HCT116 (cell line): ENCODE measurements around the gene CCDC40. TPM values are rescaled to one million over a fixed set of nuclear protein-coding genes. Genes with fewer than 3 reads are reported as not detected.

Experiments
- ATAC-seq: fragments of 200-7000 bp; cut with Tn5 transposase; 2 replicates; pipeline ENCODE4 v1.9.1; 2020; ENCODE audit warnings: mild to moderate bottlenecking, moderate library complexity
- BruUV-seq: library from RNA; stranded (reverse); fragments of 400-500 nt; replicated peaks from 2 replicates; lab custom pipeline; 2021; lab: Mats Ljungman, UMichigan
- CTCF ChIA-PET: fragments of 300-600 bp; sonication (Branson Sonifier 250); formaldehyde crosslinking; loops from one replicate; lab custom pipeline; 2021; ENCODE audit warnings: antibody characterized with exemption; lab: Charles Lee
- POLR2A ChIA-PET: fragments of 300-600, 350-600 bp; sonication (Branson Sonifier 250); formaldehyde crosslinking; loops from one replicate; lab custom pipeline; 2021; ENCODE audit warnings: antibody characterized with exemption; lab: Charles Lee
- RAD21 ChIA-PET, 2 experiments: fragments of 300-600 bp; sonication (Branson Sonifier 250); formaldehyde crosslinking; loops; one replicate each; lab custom pipeline; 2023; ENCODE audit warnings: low total read pairs in 2 of 2; ENCODE audit not compliant: uncharacterized antibody in 2 of 2, unreplicated experiment in 2 of 2, low non-redundant PET in 1 of 2; lab: Charles Lee
- DNase-seq: peaks from one replicate; pipeline ENCODE4 v3.0.0-alpha.2; 2010; ENCODE audit warnings: low read depth, low spot score
- H2AFZ ChIP-seq: fragments of 200-600 bp; shearing (Covaris generic), sonication (generic); 2 replicates; pipeline ENCODE4 v1.6.1; 2017; ENCODE audit warnings: low read depth, mixed run types, mixed read lengths, antibody characterized with exemption, low read length; ENCODE audit not compliant: poor library complexity, severe bottlenecking
- H3K27ac ChIP-seq: 2 replicates; pipeline ENCODE4 v1.5.1; 2012; ENCODE audit warnings: low read depth, low read length
- H3K27me3 ChIP-seq: fragments of 200-600 bp; sonication (generic); 2 replicates; pipeline ENCODE4 v1.6.1; 2016; ENCODE audit warnings: mixed run types, low read length, mixed read lengths; ENCODE audit not compliant: insufficient read depth
- H3K36me3 ChIP-seq, 2 experiments: fragments of 200-500 bp in 1 of 2; fragments of 200-600 bp in 1 of 2; sonication (Bioruptor generic) in 1 of 2; sonication (generic) in 1 of 2; 2 replicates each; pipeline versions ENCODE4 v1.5.1 to v1.6.1; 2014 to 2016; ENCODE audit warnings: low read length in 2 of 2, inconsistent platforms in 1 of 2, mixed read lengths in 1 of 2, mixed run types in 1 of 2; ENCODE audit not compliant: insufficient read depth in 2 of 2, control insufficient read depth in 1 of 2
- H3K4me1 ChIP-seq, 2 experiments: fragments of 200-600 bp in 1 of 2; sonication (generic) in 1 of 2; 2 replicates each; pipeline versions ENCODE4 v1.5.1 to v1.6.1; 2012 to 2017; ENCODE audit warnings: low read length in 2 of 2, inconsistent platforms in 1 of 2, mild to moderate bottlenecking in 1 of 2, mixed read lengths in 1 of 2, mixed run types in 1 of 2, moderate library complexity in 1 of 2; ENCODE audit not compliant: insufficient read depth in 2 of 2, control insufficient read depth in 1 of 2
- H3K4me2 ChIP-seq: fragments of 200-600 bp; sonication (generic); 2 replicates; pipeline ENCODE4 v1.6.1; 2017; ENCODE audit warnings: mixed run types, low read length, mixed read lengths
- H3K4me3 ChIP-seq, 2 experiments: fragments of 200-600 bp in 1 of 2; sonication (generic) in 1 of 2; replicated peaks in 1 of 2; 2 replicates each; pipeline ENCODE4 v1.5.1; 2011 to 2016; ENCODE audit warnings: low read length in 2 of 2, control low read depth in 1 of 2, low read depth in 1 of 2, mild to moderate bottlenecking in 1 of 2, mixed read lengths in 1 of 2, mixed run types in 1 of 2
- H3K79me2 ChIP-seq: fragments of 200-600 bp; sonication (generic); 2 replicates; pipeline ENCODE4 v1.6.1; 2017; ENCODE audit warnings: mild to moderate bottlenecking, mixed run types, low read length, moderate library complexity, mixed read lengths; ENCODE audit not compliant: insufficient read depth
- H3K9ac ChIP-seq: fragments of 200-600 bp; sonication (generic); 2 replicates; pipeline ENCODE4 v1.6.1; 2016; ENCODE audit warnings: low read length, mixed read lengths
- H3K9me2 ChIP-seq: fragments of 200-600 bp; sonication (generic), shearing (Covaris generic); 2 replicates; pipeline ENCODE4 v1.6.1; 2017; ENCODE audit warnings: mixed run types, mild to moderate bottlenecking, moderate library complexity; ENCODE audit not compliant: insufficient read depth
- H3K9me3 ChIP-seq, 2 experiments: fragments of 200-500 bp in 1 of 2; fragments of 200-600 bp in 1 of 2; sonication (Bioruptor generic) in 1 of 2; sonication (generic) in 1 of 2; 2 replicates each; pipeline ENCODE4 v1.6.1; 2014 to 2017; ENCODE audit warnings: low read length in 2 of 2, mixed read lengths in 2 of 2, inconsistent platforms in 1 of 2, low read depth in 1 of 2, mild to moderate bottlenecking in 1 of 2, mixed run types in 1 of 2, moderate library complexity in 1 of 2; ENCODE audit not compliant: control insufficient read depth in 1 of 2, insufficient read depth in 1 of 2
- H4K20me1 ChIP-seq: fragments of 200-600 bp; sonication (generic), shearing (Covaris generic); 2 replicates; pipeline ENCODE4 v1.6.1; 2017; ENCODE audit warnings: mixed run types, mild to moderate bottlenecking, moderate library complexity; ENCODE audit not compliant: insufficient read depth
- CEBPB ChIP-seq: IDR thresholded peaks from 2 replicates; pipeline ENCODE4 v1.6.1; 2012; ENCODE audit warnings: low read depth
- CTCF ChIP-seq, 3 experiments: fragments of 200-600 bp in 1 of 3; sonication (generic) in 1 of 3; IDR thresholded peaks in 2 of 3; conservative IDR thresholded peaks in 1 of 3; 2 replicates each; pipeline ENCODE4 v1.5.1; 2012 to 2017; ENCODE audit warnings: low read depth in 2 of 3, low read length in 2 of 3, antibody characterized with exemption in 1 of 3, borderline replicate concordance in 1 of 3, control low read depth in 1 of 3, mild to moderate bottlenecking in 1 of 3, mixed read lengths in 1 of 3, mixed run types in 1 of 3, moderate library complexity in 1 of 3; ENCODE audit not compliant: insufficient read depth in 1 of 3
- EZH2 ChIP-seq: fragments of 200-600 bp; sonication (generic); IDR thresholded peaks from 2 replicates; pipeline ENCODE4 v1.6.1; 2017; ENCODE audit warnings: antibody characterized with exemption, mixed run types
- EZH2phosphoT487 ChIP-seq: fragments of 200-600 bp; IDR thresholded peaks from 2 replicates; pipeline ENCODE4 v1.6.1; 2018; ENCODE audit warnings: antibody characterized with exemption, borderline replicate concordance
- FOSL1 ChIP-seq: IDR thresholded peaks from 2 replicates; pipeline ENCODE4 v1.6.1; 2012; ENCODE audit warnings: low read depth
- MAX ChIP-seq: IDR thresholded peaks from 2 replicates; pipeline ENCODE4 v1.6.1; 2012
- POLR2A ChIP-seq: IDR thresholded peaks from 2 replicates; pipeline ENCODE4 v1.7.0; 2011; ENCODE audit warnings: borderline replicate concordance; ENCODE audit not compliant: insufficient read depth, insufficient read length; ENCODE audit errors: extremely low read depth
- POLR2AphosphoS5 ChIP-seq: IDR thresholded peaks from 2 replicates; pipeline ENCODE4 v1.6.1; 2011; ENCODE audit warnings: mild to moderate bottlenecking, low read depth, low read length, moderate library complexity
- RAD21 ChIP-seq: IDR thresholded peaks from 2 replicates; pipeline ENCODE4 v1.6.1; 2012; ENCODE audit warnings: low read depth, mild to moderate bottlenecking
- SIN3A ChIP-seq: IDR thresholded peaks from 2 replicates; pipeline ENCODE4 v1.6.1; 2012; ENCODE audit warnings: low read depth
- SP1 ChIP-seq: IDR thresholded peaks from 2 replicates; pipeline ENCODE4 v1.6.1; 2012; ENCODE audit warnings: low read depth
- SRF ChIP-seq: IDR thresholded peaks from 2 replicates; pipeline ENCODE4 v1.6.1; 2012; ENCODE audit warnings: low read depth
- TCF7L2 ChIP-seq: IDR thresholded peaks from 2 replicates; pipeline ENCODE4 v1.7.0; 2011; ENCODE audit warnings: borderline replicate concordance, inconsistent platforms; ENCODE audit not compliant: insufficient read depth, insufficient read length; ENCODE audit errors: extremely low read depth
- YY1 ChIP-seq: IDR thresholded peaks from 2 replicates; pipeline ENCODE4 v1.6.1; 2011; ENCODE audit warnings: low read length, low read depth, moderate library complexity, mild to moderate bottlenecking; ENCODE audit not compliant: insufficient replicate concordance; ENCODE audit errors: extremely low read depth
- ZFX ChIP-seq: fragments of 450-650 bp; IDR thresholded peaks from 2 replicates; pipeline ENCODE4 v1.6.1; 2017
- ZNF274 ChIP-seq: fragments of 200-500 bp; sonication (Bioruptor generic); IDR thresholded peaks from 2 replicates; pipeline ENCODE4 v1.6.1; 2014; ENCODE audit warnings: mild to moderate bottlenecking, low read depth, low read length, inconsistent platforms
- intact Hi-C: fragments of 100-400 bp; cut with micrococcal nuclease; formaldehyde crosslinking; loops from 2 replicates; pipeline ENCODE4 v1.10.0; 2022
- total RNA-seq: library from RNA; stranded (reverse); gene quantifications from one replicate; pipeline ENCODE4 v1.2.1, GENCODE V29; 2021; ENCODE audit not compliant: unreplicated experiment

The CCDC40 gene
- total RNA-seq, 1 experiment from 2014 or later, result 10.3 TPM

- no peaks in the 10 kb centered on the region for H4K20me1 ChIP-seq
- ChIA-PET RAD21 (no interaction called here), POLR2A (no interaction called here)
These were observed 23.4 kb upstream of the CCDC40 start for GRCh38 chr17:80012765-80013741.

GRCh38 chr17:80017226-80018010, 19.0 kb upstream of the CCDC40 start:
- Histone ChIP-seq H3K36me3 (no peaks in the 10 kb centered on the region), H3K27ac (no peak overlapping the region), H3K4me2 (no peak overlapping the region), H3K9me3 (no peaks in the 10 kb centered on the region), H3K9me2 (no peaks in the 10 kb centered on the region), H3K9ac (no peak overlapping the region), H3K4me1 (peaks cover 2 to 8% of the 10 kb centered on the region in 2 experiments; a peak in 2 of 4 replicates), H3K27me3 (no peaks in the 10 kb centered on the region), H4K20me1 (no peaks in the 10 kb centered on the region), H2AFZ (no peak overlapping the region), H3K79me2 (no peaks in the 10 kb centered on the region), H3K4me3 (no peak overlapping the region)
- no peak for DNase-seq
- ChIA-PET POLR2A (no interaction called here), RAD21 (no interaction called here), CTCF (interaction anchor here (2.7 kb wide), 1 partner anchor 9 kb away, joined by 20 read pairs; no protein-coding TSS in a partner anchor)
- TF ChIP-seq MAX (no peak), SP1 (no peak), RAD21 (no peak), YY1 (no peak), FOSL1 (no peak), SIN3A (no peak), EZH2 (no peak), POLR2AphosphoS5 (no peak), SRF (no peak), CTCF (IDR thresholded peaks at IDR 0.05 in 2 of 3, conservative IDR thresholded peaks at IDR 0.05 in 1 of 3; ENCODE audit: borderline replicate concordance in 1 of 3, insufficient read depth in 1 of 3, low read depth in 2 of 3, low read length in 2 of 3) (no peak)
- BruUV-seq, result no TSS peak
- intact Hi-C loops, result no loop called here
- no peak for ATAC-seq

More at GRCh38 chr17:80012765-80013741, 23.4 kb upstream of the CCDC40 start:
- no peak overlapping the region for H3K27ac ChIP-seq
- BruUV-seq, result no TSS peak
- H3K4me1 ChIP-seq, result peaks cover 10 to 19% of the 10 kb centered on the region in 2 experiments; a peak in 3 of 4 replicates
- H2AFZ ChIP-seq, result no peak overlapping the region
- H3K9me2 ChIP-seq, result no peaks in the 10 kb centered on the region
- H3K36me3 ChIP-seq, result no peaks in the 10 kb centered on the region; a peak in 1 of 4 replicates
- H3K27me3 ChIP-seq, result no peaks in the 10 kb centered on the region
- TF ChIP-seq EZH2phosphoT487 (no peak), POLR2AphosphoS5 (no peak), POLR2A (no peak), ZFX (no peak), CEBPB (no peak), ZNF274 (no peak), FOSL1 (no peak), TCF7L2 (no peak), YY1 (no peak)
- ATAC-seq, result no peak
- DNase-seq, result no peak
- no peaks in the 10 kb centered on the region for H3K79me2 ChIP-seq
- CTCF ChIA-PET, result no interaction called here
- H3K9me3 ChIP-seq, result no peaks in the 10 kb centered on the region
- intact Hi-C loops, result no loop called here
- no peak overlapping the region for H3K4me2 ChIP-seq
- no peak overlapping the region for H3K4me3 ChIP-seq
- no peak overlapping the region for H3K9ac ChIP-seq
